Ishikawa (cell line): ENCODE data around the gene GRIN2D.

ENCODE experiments used
- RAD21 ChIP-seq: IDR thresholded peaks from 2 replicates; pipeline ENCODE4 v1.6.1; 2012; ENCODE audit warnings: low read depth
- TAF1 ChIP-seq: IDR thresholded peaks from 2 replicates; pipeline ENCODE4 v1.6.1; 2012; ENCODE audit warnings: low read depth, mild to moderate bottlenecking
- TEAD4 ChIP-seq: IDR thresholded peaks from 2 replicates; pipeline ENCODE4 v1.6.1; 2012
- TF ChIP-seq, protein P1 (sequence below): IDR thresholded peaks from 2 replicates; pipeline ENCODE4 v1.6.1; 2012

DNA sequence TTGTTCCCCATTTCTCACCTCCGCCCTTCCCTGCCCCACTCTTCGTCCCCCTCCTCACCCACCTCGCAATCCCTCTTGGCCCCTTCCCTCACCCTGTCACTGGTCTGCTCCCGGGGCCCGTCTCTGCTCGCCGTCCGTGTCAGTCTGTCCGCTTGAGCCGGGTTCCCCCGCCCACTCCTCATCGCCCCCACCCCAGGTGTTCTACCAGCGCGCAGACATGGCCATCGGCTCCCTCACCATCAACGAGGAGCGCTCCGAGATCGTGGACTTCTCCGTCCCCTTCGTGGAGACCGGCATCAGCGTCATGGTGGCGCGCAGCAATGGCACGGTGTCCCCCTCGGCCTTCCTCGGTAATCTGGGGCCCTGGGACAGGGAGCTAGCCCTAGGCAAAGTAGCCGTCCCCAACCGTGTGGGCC is 22.3 kb downstream of the GRIN2D start:
- TF ChIP-seq TEAD4: no peak
- TF ChIP-seq TAF1: no peak
- TF ChIP-seq, protein P1, sequence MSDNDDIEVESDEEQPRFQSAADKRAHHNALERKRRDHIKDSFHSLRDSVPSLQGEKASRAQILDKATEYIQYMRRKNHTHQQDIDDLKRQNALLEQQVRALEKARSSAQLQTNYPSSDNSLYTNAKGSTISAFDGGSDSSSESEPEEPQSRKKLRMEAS: no peak
- TF ChIP-seq RAD21: no peak
